IMR-90 (cell line): Measurements from ENCODE around the gene WASL. TPM values are rescaled to one million over a fixed set of nuclear protein-coding genes. Genes with fewer than 3 reads are reported as not detected.

ENCODE experiments used
- ATAC-seq: fragments of 200-7000 bp; cut with Tn5 transposase; 2 replicates; pipeline ENCODE4 v1.9.1; 2020; ENCODE audit warnings: low read depth, mild to moderate bottlenecking, moderate library complexity
- BruUV-seq: library from RNA; stranded (reverse); fragments of 400-500 nt; replicated peaks from 2 replicates; lab custom pipeline; 2021; lab: Mats Ljungman, UMichigan
- CTCF ChIA-PET: fragments of 300-600 bp; formaldehyde crosslinking; extraction: SDS; loops from one replicate; lab custom pipeline; 2021; ENCODE audit warnings: antibody characterized with exemption; lab: Yijun Ruan, JAX
- POLR2A ChIA-PET: fragments of 300-600 bp; sonication (Branson Sonifier 250); formaldehyde crosslinking; loops from one replicate; lab custom pipeline; 2022; ENCODE audit warnings: antibody characterized with exemption; ENCODE audit not compliant: unreplicated experiment; lab: Charles Lee
- DNase-seq: peaks from one replicate; pipeline ENCODE4 v3.0.0; 2013
- H2AFZ ChIP-seq: replicated peaks from 2 replicates; pipeline ENCODE3; 2013; ENCODE audit warnings: low read length, mild to moderate bottlenecking; ENCODE audit not compliant: poor library complexity
- H2AK5ac ChIP-seq: 2 replicates; pipeline ENCODE4 v1.6.1; 2013; ENCODE audit warnings: low read depth, low read length, inconsistent platforms
- H2AK9ac ChIP-seq: replicated peaks from 2 replicates; pipeline ENCODE3; 2013; ENCODE audit warnings: mild to moderate bottlenecking, low read depth, low read length, moderate library complexity; ENCODE audit not compliant: poor library complexity
- H2BK120ac ChIP-seq: 2 replicates; pipeline ENCODE4 v1.6.1; 2013; ENCODE audit warnings: low read depth, low read length, inconsistent platforms
- H2BK15ac ChIP-seq: 3 replicates; pipeline ENCODE4 v1.6.1; 2013; ENCODE audit warnings: low read depth, low read length, inconsistent platforms
- H2BK20ac ChIP-seq: 2 replicates; pipeline ENCODE4 v1.6.1; 2013; ENCODE audit warnings: low read depth, mild to moderate bottlenecking, inconsistent platforms, low read length, moderate library complexity
- H2BK5ac ChIP-seq: 2 replicates; pipeline ENCODE4 v1.6.1; 2013; ENCODE audit warnings: mild to moderate bottlenecking, low read depth, low read length, inconsistent platforms; ENCODE audit not compliant: poor library complexity, severe bottlenecking
- H3K14ac ChIP-seq: replicated peaks from 2 replicates; pipeline ENCODE4 v1.6.1; 2013; ENCODE audit warnings: low read depth, low read length, inconsistent platforms
- H3K18ac ChIP-seq: 2 replicates; pipeline ENCODE4 v1.6.1; 2013; ENCODE audit warnings: low read depth, low read length, control low read depth
- H3K23ac ChIP-seq: 2 replicates; pipeline ENCODE4 v1.6.1; 2013; ENCODE audit warnings: low read depth, low read length, inconsistent platforms
- H3K27ac ChIP-seq: 2 replicates; pipeline ENCODE4 v1.5.1; 2013; ENCODE audit warnings: mild to moderate bottlenecking, control low read depth, low read length; ENCODE audit not compliant: insufficient read depth
- H3K27me3 ChIP-seq: 2 replicates; pipeline ENCODE4 v1.6.1; 2013; ENCODE audit warnings: low read length; ENCODE audit not compliant: control insufficient read depth, insufficient read depth
- H3K36me3 ChIP-seq: 2 replicates; pipeline ENCODE4 v1.6.1; 2013; ENCODE audit warnings: low read length, mixed read lengths; ENCODE audit not compliant: control insufficient read depth, insufficient read depth
- H3K4ac ChIP-seq: 2 replicates; pipeline ENCODE4 v1.6.1; 2013; ENCODE audit warnings: low read depth, low read length, inconsistent platforms
- H3K4me1 ChIP-seq: 2 replicates; pipeline ENCODE4 v1.6.1; 2013; ENCODE audit warnings: low read length, mixed read lengths; ENCODE audit not compliant: control insufficient read depth, insufficient read depth
- H3K4me2 ChIP-seq: 2 replicates; pipeline ENCODE4 v1.6.1; 2013; ENCODE audit warnings: low read depth, mild to moderate bottlenecking, control low read depth, low read length, moderate library complexity
- H3K4me3 ChIP-seq: 2 replicates; pipeline ENCODE4 v1.5.1; 2013; ENCODE audit warnings: low read depth, mild to moderate bottlenecking, control low read depth, low read length, moderate library complexity; ENCODE audit not compliant: insufficient read depth
- H3K56ac ChIP-seq: 2 replicates; pipeline ENCODE4 v1.6.1; 2013; ENCODE audit warnings: low read length, inconsistent platforms; ENCODE audit not compliant: insufficient read depth; ENCODE audit errors: extremely low read depth
- H3K79me1 ChIP-seq, 2 experiments: 2 replicates each; pipeline ENCODE4 v1.6.1; 2013; ENCODE audit warnings: low read length in 2 of 2, inconsistent platforms in 1 of 2, low read depth in 1 of 2
- H3K9ac ChIP-seq: 2 replicates; pipeline ENCODE4 v1.6.1; 2013; ENCODE audit warnings: low read depth, low read length, control low read depth
- H3K9me1 ChIP-seq: 2 replicates; pipeline ENCODE4 v1.6.1; 2013; ENCODE audit warnings: low read length, inconsistent platforms; ENCODE audit not compliant: insufficient read depth
- H3K9me3 ChIP-seq: 2 replicates; pipeline ENCODE4 v1.6.1; 2013; ENCODE audit warnings: low read length; ENCODE audit not compliant: control insufficient read depth, insufficient read depth
- H4K20me1 ChIP-seq: 2 replicates; pipeline ENCODE4 v1.6.1; 2013; ENCODE audit warnings: low read length, inconsistent platforms; ENCODE audit not compliant: insufficient read depth
- H4K5ac ChIP-seq: 2 replicates; pipeline ENCODE4 v1.6.1; 2013; ENCODE audit warnings: mild to moderate bottlenecking, low read depth, low read length, control low read depth
- H4K8ac ChIP-seq, 2 experiments: 2 replicates each; pipeline ENCODE4 v1.6.1; 2013; ENCODE audit warnings: low read depth in 2 of 2, low read length in 2 of 2, control low read depth in 1 of 2, inconsistent platforms in 1 of 2
- H4K91ac ChIP-seq: 2 replicates; pipeline ENCODE4 v1.6.1; 2013; ENCODE audit warnings: low read depth, low read length, inconsistent platforms; ENCODE audit not compliant: insufficient read depth
- SMC3 ChIP-seq: fragments of 150-350 bp; IDR thresholded peaks from 2 replicates; pipeline ENCODE4 v1.6.1; 2016; ENCODE audit warnings: low read depth, mild to moderate bottlenecking, antibody characterized with exemption, low read length, moderate library complexity
- WGBS, 2 experiments: methylation state at CpG; one replicate each; pipeline versions ENCODE4 v1.1.5 to v1.1.7; 2013; ENCODE audit warnings: missing lambda C conversion rate in 2 of 2; ENCODE audit not compliant: insufficient read length in 1 of 2; ENCODE audit errors: extremely low coverage in 2 of 2; 5-methylcytosine and 5-hydroxymethylcytosine counted together
- dilution Hi-C: fragments of 300-500 bp; cut with HindIII; formaldehyde crosslinking; loops from one replicate; pipeline ENCODE4 v1.14.3; 2018; ENCODE audit warnings: low sequenced_read_pairs; ENCODE audit not compliant: unreplicated experiment
- in situ Hi-C: fragments of 300-500 bp; cut with MboI; formaldehyde crosslinking; loops from 3 replicates; pipeline ENCODE4 v1.14.3; 2019; ENCODE audit warnings: low sequenced_read_pairs, inconsistent platforms, mixed read lengths
- intact Hi-C: fragments of 100-400 bp; cut with micrococcal nuclease; formaldehyde crosslinking; loops from 2 replicates; pipeline ENCODE4 v1.10.0; 2022
- polyA plus RNA-seq, 3 experiments: library from polyadenylated mRNA; depleted of rRNA; stranded (reverse); fragments of >200 nt; gene quantifications; 2 replicates each; pipeline ENCODE4 v1.2.3, GENCODE V29; 2012; ENCODE audit warnings: low replicate concordance in 1 of 3
- total RNA-seq: library from RNA; depleted of rRNA; stranded (reverse); fragments of >200 nt; gene quantifications from 2 replicates; pipeline ENCODE4 v1.2.3, GENCODE V29; 2012

The WASL gene
- total and polyA plus RNA-seq, 2 of the 4 experiments (the other 2 are of a cell fraction) = 2.3 to 7.9 TPM

DNA sequence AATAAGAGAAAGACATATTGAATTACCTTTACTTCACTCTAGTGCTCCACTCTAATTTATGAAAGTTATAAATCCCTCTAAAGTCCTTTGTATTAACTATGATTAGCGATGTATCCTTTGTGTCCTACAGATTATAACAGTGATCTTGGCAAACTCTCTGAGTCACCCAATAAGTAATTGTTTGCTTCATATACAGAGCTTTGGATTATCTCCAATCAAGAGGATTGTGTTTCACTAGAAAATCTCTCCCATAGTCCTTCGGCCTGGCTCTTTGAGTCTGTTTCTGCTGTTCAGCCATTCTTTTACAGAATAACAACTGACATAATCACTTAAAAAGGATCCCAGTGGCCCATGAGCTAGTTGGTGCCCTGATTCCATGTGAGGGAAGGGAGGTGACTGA lies 83.6 kb downstream of the WASL start:
- no peak for TF ChIP-seq SMC3
- H2AK9ac ChIP-seq = no peak overlapping the region
- no peaks in the 10 kb centered on the region for H4K20me1 ChIP-seq
- H2AFZ ChIP-seq = no peak overlapping the region
- H2BK5ac ChIP-seq = no peak overlapping the region
- DNase-seq (peak; percentile 16), ATAC-seq (peak; percentile 17)
- H3K4me3 ChIP-seq = no peak overlapping the region
- H2BK120ac ChIP-seq = no peak overlapping the region
- H3K56ac ChIP-seq = no peak overlapping the region
- no peak overlapping the region for H3K23ac ChIP-seq
- H2AK5ac ChIP-seq = no peak overlapping the region
- no peaks in the 10 kb centered on the region for H3K4me1 ChIP-seq
- H3K14ac ChIP-seq = no peak overlapping the region
- no peak overlapping the region for H3K4ac ChIP-seq
- no peaks in the 10 kb centered on the region for H3K79me1 ChIP-seq
- H2BK15ac ChIP-seq = no peak overlapping the region
- ChIA-PET CTCF (no interaction called here), POLR2A (no interaction called here)
- no peak overlapping the region for H4K5ac ChIP-seq
- in situ Hi-C loops (no loop called here), intact Hi-C loops (no loop called here), dilution Hi-C loops (no loop called here)
- H3K9me1 ChIP-seq = no peaks in the 10 kb centered on the region
- no peak overlapping the region for H4K8ac ChIP-seq
- no peak overlapping the region for H3K4me2 ChIP-seq
- BruUV-seq = no TSS peak
- no peak overlapping the region for H3K9ac ChIP-seq
- H3K18ac ChIP-seq = no peak overlapping the region
- no peak overlapping the region for H4K91ac ChIP-seq
- no peaks in the 10 kb centered on the region for H3K36me3 ChIP-seq
- no peak overlapping the region for H2BK20ac ChIP-seq
- no CpG with 5 or more reads among the region's 2 CpGs for WGBS, 2 experiments
- no peaks in the 10 kb centered on the region for H3K9me3 ChIP-seq
- peaks cover 2% of the 10 kb centered on the region for H3K27me3 ChIP-seq
- H3K27ac ChIP-seq = no peak overlapping the region
